ENCODE measurements around the gene NVL.

The NVL gene

DNA sequence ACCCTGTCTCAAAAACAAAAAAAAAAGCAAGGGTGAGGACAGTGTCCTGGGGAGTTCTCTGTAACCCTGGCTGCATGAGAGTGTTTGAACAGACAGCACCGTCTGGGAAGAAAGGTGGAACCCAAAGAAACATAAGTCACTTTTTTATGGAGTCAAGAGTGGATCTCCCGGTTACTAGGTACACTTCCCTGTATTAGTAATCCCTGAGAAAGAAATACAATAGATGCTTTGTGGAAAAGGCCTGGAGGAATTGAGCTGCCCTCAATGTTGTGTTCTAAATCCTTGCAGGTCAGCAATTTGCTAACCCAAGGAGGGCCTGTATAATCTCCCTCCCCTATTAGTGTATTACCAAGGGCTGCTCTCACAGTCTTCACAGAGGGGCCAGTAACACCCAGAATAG lies 130.3 kb downstream of the NVL start:
- Histone ChIP-seq H3K27ac (no peak overlapping the region), H3K27me3 (ENCODE audit: insufficient read depth, low read depth, severe bottlenecking) (no peaks in the 10 kb centered on the region), H3K36me3 (no peaks in the 10 kb centered on the region), H3K9me3 (ENCODE audit: severe bottlenecking) (no peaks in the 10 kb centered on the region), H3K4me3 (ENCODE audit: low read depth, low read length) (no peak overlapping the region)
- no peak for DNase-seq
- TF ChIP-seq, protein P1, sequence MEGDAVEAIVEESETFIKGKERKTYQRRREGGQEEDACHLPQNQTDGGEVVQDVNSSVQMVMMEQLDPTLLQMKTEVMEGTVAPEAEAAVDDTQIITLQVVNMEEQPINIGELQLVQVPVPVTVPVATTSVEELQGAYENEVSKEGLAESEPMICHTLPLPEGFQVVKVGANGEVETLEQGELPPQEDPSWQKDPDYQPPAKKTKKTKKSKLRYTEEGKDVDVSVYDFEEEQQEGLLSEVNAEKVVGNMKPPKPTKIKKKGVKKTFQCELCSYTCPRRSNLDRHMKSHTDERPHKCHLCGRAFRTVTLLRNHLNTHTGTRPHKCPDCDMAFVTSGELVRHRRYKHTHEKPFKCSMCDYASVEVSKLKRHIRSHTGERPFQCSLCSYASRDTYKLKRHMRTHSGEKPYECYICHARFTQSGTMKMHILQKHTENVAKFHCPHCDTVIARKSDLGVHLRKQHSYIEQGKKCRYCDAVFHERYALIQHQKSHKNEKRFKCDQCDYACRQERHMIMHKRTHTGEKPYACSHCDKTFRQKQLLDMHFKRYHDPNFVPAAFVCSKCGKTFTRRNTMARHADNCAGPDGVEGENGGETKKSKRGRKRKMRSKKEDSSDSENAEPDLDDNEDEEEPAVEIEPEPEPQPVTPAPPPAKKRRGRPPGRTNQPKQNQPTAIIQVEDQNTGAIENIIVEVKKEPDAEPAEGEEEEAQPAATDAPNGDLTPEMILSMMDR (IDR thresholded peaks at IDR 0.05; ENCODE audit: low read depth, low read length) = no peak

GRCh38 chr1:224198572-224198971 lies 131.4 kb downstream of the NVL start:
- no peaks in the 10 kb centered on the region for H3K36me3 ChIP-seq
- H3K4me3 ChIP-seq (ENCODE audit: low read depth, low read length) = no peak overlapping the region
- no peak overlapping the region for H3K27ac ChIP-seq
- no peaks in the 10 kb centered on the region for H3K9me3 ChIP-seq (ENCODE audit: severe bottlenecking)
- H3K27me3 ChIP-seq (ENCODE audit: insufficient read depth, low read depth, severe bottlenecking) = no peaks in the 10 kb centered on the region
- DNase-seq = no peak
- TF ChIP-seq, protein P1 (IDR thresholded peaks at IDR 0.05; ENCODE audit: low read depth, low read length) = no peak

DNA sequence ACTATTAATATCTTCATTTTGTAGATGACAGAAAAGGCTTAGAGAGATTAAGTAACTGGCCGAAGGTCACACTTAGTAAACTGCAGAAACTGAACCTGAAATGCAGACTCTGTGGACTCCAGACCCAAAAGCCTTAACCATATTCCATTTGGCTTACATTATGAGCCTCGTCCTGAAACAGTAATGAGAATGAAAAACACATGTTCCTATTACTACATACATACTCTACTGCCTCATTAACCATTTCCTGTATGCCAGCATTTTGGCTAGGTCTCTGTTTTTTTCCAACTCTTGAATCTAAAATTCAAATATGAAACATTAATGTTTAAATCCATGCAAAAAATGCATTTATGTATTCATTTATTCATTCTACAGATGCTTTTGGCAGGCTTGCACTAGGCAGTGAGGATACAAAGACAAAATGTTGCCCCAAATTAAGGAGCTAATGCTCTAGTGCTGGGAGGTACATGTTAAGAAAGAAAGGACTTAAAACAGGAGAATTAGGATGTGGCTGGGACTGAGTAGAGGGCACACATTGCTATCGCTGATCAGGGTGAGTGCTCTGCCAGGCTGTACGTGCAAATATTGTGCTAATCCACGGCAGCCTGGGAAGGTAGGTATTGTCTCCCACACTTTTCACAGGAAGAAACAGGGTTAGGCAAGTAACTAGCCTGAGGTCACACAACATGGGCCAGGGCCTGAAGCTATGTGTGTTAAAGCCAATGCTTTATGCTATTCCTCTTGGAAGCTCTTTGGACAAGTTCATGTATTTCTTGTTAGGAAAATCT lies 133.0 kb downstream of the NVL start:
- Histone ChIP-seq H3K9me3 (ENCODE audit: severe bottlenecking) (no peaks in the 10 kb centered on the region), H3K4me3 (ENCODE audit: low read depth, low read length) (no peak overlapping the region), H3K27me3 (ENCODE audit: insufficient read depth, low read depth, severe bottlenecking) (no peaks in the 10 kb centered on the region), H3K27ac (no peak overlapping the region), H3K36me3 (peaks cover 3% of the 10 kb centered on the region)
- TF ChIP-seq, protein P1 (IDR thresholded peaks at IDR 0.05; ENCODE audit: low read depth, low read length) = no peak
- no peak for DNase-seq

DNA sequence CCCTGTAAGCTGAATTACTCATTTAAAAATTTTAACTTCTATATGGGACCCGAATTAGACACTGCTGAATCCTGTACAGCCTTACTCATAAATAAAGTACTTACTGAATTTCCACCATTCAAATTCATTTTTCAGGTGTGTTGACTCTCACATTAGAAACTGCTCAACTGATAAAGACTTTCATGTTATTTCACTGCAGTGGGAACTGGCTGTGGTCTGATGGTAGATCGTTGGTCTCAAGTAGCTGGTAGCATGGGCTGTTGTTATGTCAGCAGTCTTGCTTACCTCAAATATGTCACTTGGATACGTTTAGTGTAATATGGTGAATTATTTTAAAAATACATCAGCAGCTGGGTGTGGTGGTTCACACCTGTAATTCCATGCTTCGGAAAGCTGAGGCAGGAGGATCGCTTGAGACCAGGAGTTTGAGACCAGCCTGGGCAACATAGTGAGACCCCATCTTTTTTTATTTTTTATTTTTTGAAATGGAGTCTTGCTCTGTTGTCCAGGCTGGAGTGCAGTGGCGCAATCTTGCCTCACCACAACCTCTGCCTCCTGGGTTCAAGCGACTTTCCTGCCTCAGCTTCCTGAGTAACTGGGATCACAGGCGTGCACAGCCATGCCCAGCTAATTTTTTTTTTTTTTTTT lies 136.5 kb downstream of the NVL start:
- H3K4me3 ChIP-seq (ENCODE audit: low read depth, low read length) = no peak overlapping the region
- TF ChIP-seq, protein P1 (IDR thresholded peaks at IDR 0.05; ENCODE audit: low read depth, low read length) = no peak
- H3K9me3 ChIP-seq (ENCODE audit: severe bottlenecking) = no peaks in the 10 kb centered on the region
- no peaks in the 10 kb centered on the region for H3K27me3 ChIP-seq (ENCODE audit: insufficient read depth, low read depth, severe bottlenecking)
- peaks cover 3% of the 10 kb centered on the region for H3K36me3 ChIP-seq
- no peak overlapping the region for H3K27ac ChIP-seq
- no peak for DNase-seq

DNA sequence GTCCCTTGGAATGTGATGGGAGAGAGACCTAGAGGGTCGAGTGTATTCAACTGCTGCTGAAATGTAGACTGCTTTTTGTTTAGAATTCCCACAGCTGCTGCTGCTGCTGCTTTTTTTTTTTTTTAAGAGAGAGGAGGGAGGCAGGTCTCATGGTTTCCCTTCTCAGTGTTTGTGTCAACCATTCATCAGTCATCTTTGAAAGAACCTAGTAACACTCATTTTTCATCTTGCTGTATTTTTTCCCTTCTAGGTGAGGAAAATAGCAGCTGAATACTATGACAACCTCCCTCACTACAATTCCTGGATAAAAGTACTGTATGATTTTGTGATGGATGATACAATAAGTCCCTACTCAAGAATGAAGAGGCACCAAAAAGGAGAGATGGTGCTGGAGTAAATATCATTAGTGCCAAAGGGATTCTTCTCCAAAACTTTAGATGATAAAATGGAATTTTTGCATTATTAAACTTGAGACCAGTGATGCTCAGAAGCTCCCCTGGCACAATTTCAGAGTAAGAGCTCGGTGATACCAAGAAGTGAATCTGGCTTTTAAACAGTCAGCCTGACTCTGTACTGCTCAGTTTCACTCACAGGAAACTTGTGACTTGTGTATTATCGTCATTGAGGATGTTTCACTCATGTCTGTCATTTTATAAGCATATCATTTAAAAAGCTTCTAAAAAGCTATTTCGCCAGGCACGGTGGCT lies 137.7 kb downstream of the NVL start:
- no peak for DNase-seq
- H3K4me3 ChIP-seq (ENCODE audit: low read depth, low read length) = no peak overlapping the region

More for the DNA sequence above, 137.7 kb downstream of the NVL start:
- TF ChIP-seq, protein P1 (IDR thresholded peaks at IDR 0.05; ENCODE audit: low read depth, low read length) = no peak
- peaks cover 3% of the 10 kb centered on the region for H3K36me3 ChIP-seq
- no peaks in the 10 kb centered on the region for H3K27me3 ChIP-seq (ENCODE audit: insufficient read depth, low read depth, severe bottlenecking)
- no peak overlapping the region for H3K27ac ChIP-seq
- no peaks in the 10 kb centered on the region for H3K9me3 ChIP-seq (ENCODE audit: severe bottlenecking)

Data from WERI-Rb-1 (cell line).